Measurements from ENCODE around the gene FAM184B. TPM values are rescaled to one million over a fixed set of nuclear protein-coding genes. Genes with fewer than 3 reads are reported as not detected.

The FAM184B gene
- total and polyA plus RNA-seq, 2 of the 4 experiments (the other 2 are of a cell fraction): 0.07 to 0.18 TPM

DNA sequence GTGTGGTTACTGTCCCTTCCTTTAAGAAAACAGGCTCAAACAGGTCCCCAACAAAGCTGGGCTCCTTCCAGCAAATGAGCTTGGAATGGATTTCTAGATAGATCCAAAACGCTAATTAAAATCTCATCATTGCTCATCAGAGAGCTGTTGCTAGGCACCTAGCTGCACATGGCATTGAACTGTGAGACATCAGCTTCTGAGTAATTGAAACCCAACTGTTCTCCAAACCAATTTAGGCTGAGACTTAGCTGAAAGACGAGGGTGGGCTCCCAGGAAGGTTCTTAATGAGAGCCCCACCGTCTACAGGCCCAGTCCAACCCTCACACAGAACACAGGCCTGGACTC, 59.1 kb downstream of the FAM184B start:
- Histone ChIP-seq H3K4me3 (ENCODE audit: insufficient read depth, low read depth, low read length) (no peak overlapping the region), H3K18ac (ENCODE audit: low read depth, low read length) (no peak overlapping the region), H4K5ac (ENCODE audit: low read depth, low read length) (no peak overlapping the region), H2AFZ (replicated peaks; ENCODE audit: low read length, poor library complexity) (no peak overlapping the region), H2BK15ac (ENCODE audit: low read depth, low read length) (no peak overlapping the region), H2AK5ac (ENCODE audit: low read depth, low read length) (no peak overlapping the region), H3K27me3 (ENCODE audit: control insufficient read depth, insufficient read depth, low read length) (no peaks in the 10 kb centered on the region), H3K4me1 (ENCODE audit: control insufficient read depth, insufficient read depth, low read length) (no peaks in the 10 kb centered on the region), H2AK9ac (replicated peaks; ENCODE audit: low read depth, low read length, poor library complexity) (no peak overlapping the region), H2BK120ac (ENCODE audit: low read depth, low read length) (no peak overlapping the region), H2BK20ac (ENCODE audit: low read depth, low read length) (no peak overlapping the region), H3K27ac (ENCODE audit: insufficient read depth, low read length) (no peak overlapping the region), H2BK5ac (ENCODE audit: low read depth, low read length, poor library complexity, severe bottlenecking) (no peak overlapping the region), H4K8ac (ENCODE audit: low read depth in 2 of 2, low read length in 2 of 2) (no peak overlapping the region), H3K79me1 (ENCODE audit: low read depth in 1 of 2, low read length in 2 of 2) (no peaks in the 10 kb centered on the region), H3K4ac (ENCODE audit: low read depth, low read length) (no peak overlapping the region), H3K56ac (ENCODE audit: extremely low read depth, insufficient read depth, low read length) (no peak overlapping the region), H3K9me3 (ENCODE audit: control insufficient read depth, insufficient read depth, low read length) (no peaks in the 10 kb centered on the region), H4K20me1 (ENCODE audit: insufficient read depth, low read length) (no peaks in the 10 kb centered on the region), H3K9me1 (ENCODE audit: insufficient read depth, low read length) (no peaks in the 10 kb centered on the region), H3K14ac (replicated peaks; ENCODE audit: low read depth, low read length) (no peak overlapping the region), H3K4me2 (ENCODE audit: low read depth, low read length) (no peak overlapping the region), H4K91ac (ENCODE audit: insufficient read depth, low read depth, low read length) (no peak overlapping the region), H3K9ac (ENCODE audit: low read depth, low read length) (no peak overlapping the region), H3K23ac (ENCODE audit: low read depth, low read length) (no peak overlapping the region), H3K36me3 (ENCODE audit: control insufficient read depth, insufficient read depth, low read length) (no peaks in the 10 kb centered on the region)
- ChIA-PET POLR2A (ENCODE audit: unreplicated experiment) (no interaction called here), CTCF (no interaction called here)
- no peak for DNase-seq
- no peak for TF ChIP-seq CEBPB (IDR thresholded peaks at IDR 0.05; ENCODE audit: low read depth, low read length)
- no peak for TF ChIP-seq MAZ (IDR thresholded peaks at IDR 0.05; ENCODE audit: borderline replicate concordance, low read depth, low read length)
- no peak for TF ChIP-seq NFE2L2 (IDR thresholded peaks at IDR 0.05; ENCODE audit: low read depth, low read length)
- no peak for TF ChIP-seq RCOR1 (IDR thresholded peaks at IDR 0.05; ENCODE audit: insufficient replicate concordance, low read length)
- TF ChIP-seq POLR2A (IDR thresholded peaks at IDR 0.05; ENCODE audit: low read depth, low read length): no peak
- TF ChIP-seq, protein P1, sequence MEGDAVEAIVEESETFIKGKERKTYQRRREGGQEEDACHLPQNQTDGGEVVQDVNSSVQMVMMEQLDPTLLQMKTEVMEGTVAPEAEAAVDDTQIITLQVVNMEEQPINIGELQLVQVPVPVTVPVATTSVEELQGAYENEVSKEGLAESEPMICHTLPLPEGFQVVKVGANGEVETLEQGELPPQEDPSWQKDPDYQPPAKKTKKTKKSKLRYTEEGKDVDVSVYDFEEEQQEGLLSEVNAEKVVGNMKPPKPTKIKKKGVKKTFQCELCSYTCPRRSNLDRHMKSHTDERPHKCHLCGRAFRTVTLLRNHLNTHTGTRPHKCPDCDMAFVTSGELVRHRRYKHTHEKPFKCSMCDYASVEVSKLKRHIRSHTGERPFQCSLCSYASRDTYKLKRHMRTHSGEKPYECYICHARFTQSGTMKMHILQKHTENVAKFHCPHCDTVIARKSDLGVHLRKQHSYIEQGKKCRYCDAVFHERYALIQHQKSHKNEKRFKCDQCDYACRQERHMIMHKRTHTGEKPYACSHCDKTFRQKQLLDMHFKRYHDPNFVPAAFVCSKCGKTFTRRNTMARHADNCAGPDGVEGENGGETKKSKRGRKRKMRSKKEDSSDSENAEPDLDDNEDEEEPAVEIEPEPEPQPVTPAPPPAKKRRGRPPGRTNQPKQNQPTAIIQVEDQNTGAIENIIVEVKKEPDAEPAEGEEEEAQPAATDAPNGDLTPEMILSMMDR (conservative IDR thresholded peaks at IDR 0.05; ENCODE audit: low read depth, low read length): no peak
- TF ChIP-seq RAD21 (IDR thresholded peaks at IDR 0.05; ENCODE audit: low read length): no peak
- no peak for TF ChIP-seq MXI1 (IDR thresholded peaks at IDR 0.05; ENCODE audit: borderline replicate concordance, low read depth, low read length)
- TF ChIP-seq RFX5 (IDR thresholded peaks at IDR 0.05; ENCODE audit: low read depth, low read length): no peak
- no peak for TF ChIP-seq MAFK (IDR thresholded peaks at IDR 0.05; ENCODE audit: low read depth, low read length)
- TF ChIP-seq, protein P2, sequence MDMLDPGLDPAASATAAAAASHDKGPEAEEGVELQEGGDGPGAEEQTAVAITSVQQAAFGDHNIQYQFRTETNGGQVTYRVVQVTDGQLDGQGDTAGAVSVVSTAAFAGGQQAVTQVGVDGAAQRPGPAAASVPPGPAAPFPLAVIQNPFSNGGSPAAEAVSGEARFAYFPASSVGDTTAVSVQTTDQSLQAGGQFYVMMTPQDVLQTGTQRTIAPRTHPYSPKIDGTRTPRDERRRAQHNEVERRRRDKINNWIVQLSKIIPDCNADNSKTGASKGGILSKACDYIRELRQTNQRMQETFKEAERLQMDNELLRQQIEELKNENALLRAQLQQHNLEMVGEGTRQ (IDR thresholded peaks at IDR 0.05; ENCODE audit: low read depth, low read length): no peak
- no peak for TF ChIP-seq BHLHE40 (IDR thresholded peaks at IDR 0.05; ENCODE audit: low read depth, low read length)
- TF ChIP-seq FOS (IDR thresholded peaks at IDR 0.05; ENCODE audit: low read depth, low read length): no peak
- TF ChIP-seq SMC3 (IDR thresholded peaks at IDR 0.05; ENCODE audit: low read depth, low read length): no peak
- TF ChIP-seq, protein P3, sequence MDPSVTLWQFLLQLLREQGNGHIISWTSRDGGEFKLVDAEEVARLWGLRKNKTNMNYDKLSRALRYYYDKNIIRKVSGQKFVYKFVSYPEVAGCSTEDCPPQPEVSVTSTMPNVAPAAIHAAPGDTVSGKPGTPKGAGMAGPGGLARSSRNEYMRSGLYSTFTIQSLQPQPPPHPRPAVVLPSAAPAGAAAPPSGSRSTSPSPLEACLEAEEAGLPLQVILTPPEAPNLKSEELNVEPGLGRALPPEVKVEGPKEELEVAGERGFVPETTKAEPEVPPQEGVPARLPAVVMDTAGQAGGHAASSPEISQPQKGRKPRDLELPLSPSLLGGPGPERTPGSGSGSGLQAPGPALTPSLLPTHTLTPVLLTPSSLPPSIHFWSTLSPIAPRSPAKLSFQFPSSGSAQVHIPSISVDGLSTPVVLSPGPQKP (IDR thresholded peaks at IDR 0.05; ENCODE audit: borderline replicate concordance, low read depth, low read length): no peak
- no peak for TF ChIP-seq CHD1 (IDR thresholded peaks at IDR 0.05; ENCODE audit: low read depth, low read length)
- BruUV-seq (replicated peaks): no TSS peak
- dilution Hi-C loops (cut with HindIII; ENCODE audit: low sequenced_read_pairs, unreplicated experiment): no loop called here
- in situ Hi-C loops (cut with MboI; ENCODE audit: low sequenced_read_pairs): no loop called here
- intact Hi-C loops (cut with micrococcal nuclease): no loop called here
- no peak for ATAC-seq (ENCODE audit: low read depth)
- 67% methylated on average over 1 of the region's 3 CpGs; no CpG with 5 or more reads in 1 of the 2 experiments for WGBS, 2 experiments (ENCODE audit: extremely low coverage in 2 of 2, insufficient read length in 1 of 2)
